Parathyroid adenoma (tissue), 2 donors: ENCODE measurements around the gene ANO9.
"Not testable (repeated sequence)": the region's sequence is repeated elsewhere in the genome, so short reads cannot be mapped to it uniquely, and the experiment has no call there.

Experiments used
- H2AFZ ChIP-seq: fragments of 300-600 bp; sonication (generic); one replicate; pipeline ENCODE4 v1.7.0; 2017; ENCODE audit warnings: antibody characterized with exemption, mild to moderate bottlenecking
- H3K27ac ChIP-seq: fragments of 300-600 bp; sonication (generic); one replicate; pipeline ENCODE4 v1.7.0; 2017
- H3K27me3 ChIP-seq: fragments of 300-600 bp; sonication (generic); one replicate; pipeline ENCODE4 v1.7.0; 2017; ENCODE audit warnings: low read length; ENCODE audit not compliant: control insufficient read depth, insufficient read depth
- H3K36me3 ChIP-seq: fragments of 300-600 bp; sonication (generic); one replicate; pipeline ENCODE4 v1.7.0; 2017; ENCODE audit warnings: low read length; ENCODE audit not compliant: control insufficient read depth, insufficient read depth
- H3K4me1 ChIP-seq: fragments of 300-600 bp; sonication (generic); one replicate; pipeline ENCODE4 v1.7.0; 2017; ENCODE audit warnings: control low read depth
- H3K4me2 ChIP-seq: fragments of 300-600 bp; sonication (generic); one replicate; pipeline ENCODE4 v1.7.0; 2017; ENCODE audit warnings: low read length
- H3K4me3 ChIP-seq: fragments of 300-600 bp; sonication (generic); one replicate; pipeline ENCODE4 v1.7.0; 2017; ENCODE audit warnings: low read depth, low read length
- H3K79me2 ChIP-seq: fragments of 300-600 bp; sonication (generic); one replicate; pipeline ENCODE4 v1.7.0; 2017; ENCODE audit warnings: control low read depth
- H3K9ac ChIP-seq: fragments of 300-600 bp; sonication (generic); one replicate; pipeline ENCODE4 v1.7.0; 2017; ENCODE audit warnings: mild to moderate bottlenecking
- H3K9me3 ChIP-seq: fragments of 300-600 bp; sonication (generic); one replicate; pipeline ENCODE4 v1.7.0; 2017; ENCODE audit warnings: low read length; ENCODE audit not compliant: control insufficient read depth
- TF ChIP-seq, protein P1 (sequence below): fragments of 300-600 bp; sonication (generic); IDR thresholded peaks from one replicate; pipeline ENCODE4 v1.7.0; 2017; ENCODE audit warnings: antibody characterized with exemption, mild to moderate bottlenecking
- donor health status: primary hyperparathyroidism.

The ANO9 gene

GRCh38 chr11:403761-404431 lies 37.9 kb downstream of the ANO9 start:
- no peaks in the 10 kb centered on the region for H3K27me3 ChIP-seq
- H3K27ac ChIP-seq, result no peak overlapping the region
- H3K4me1 ChIP-seq, result no peaks in the 10 kb centered on the region
- no peaks in the 10 kb centered on the region for H3K36me3 ChIP-seq
- TF ChIP-seq, protein P1, sequence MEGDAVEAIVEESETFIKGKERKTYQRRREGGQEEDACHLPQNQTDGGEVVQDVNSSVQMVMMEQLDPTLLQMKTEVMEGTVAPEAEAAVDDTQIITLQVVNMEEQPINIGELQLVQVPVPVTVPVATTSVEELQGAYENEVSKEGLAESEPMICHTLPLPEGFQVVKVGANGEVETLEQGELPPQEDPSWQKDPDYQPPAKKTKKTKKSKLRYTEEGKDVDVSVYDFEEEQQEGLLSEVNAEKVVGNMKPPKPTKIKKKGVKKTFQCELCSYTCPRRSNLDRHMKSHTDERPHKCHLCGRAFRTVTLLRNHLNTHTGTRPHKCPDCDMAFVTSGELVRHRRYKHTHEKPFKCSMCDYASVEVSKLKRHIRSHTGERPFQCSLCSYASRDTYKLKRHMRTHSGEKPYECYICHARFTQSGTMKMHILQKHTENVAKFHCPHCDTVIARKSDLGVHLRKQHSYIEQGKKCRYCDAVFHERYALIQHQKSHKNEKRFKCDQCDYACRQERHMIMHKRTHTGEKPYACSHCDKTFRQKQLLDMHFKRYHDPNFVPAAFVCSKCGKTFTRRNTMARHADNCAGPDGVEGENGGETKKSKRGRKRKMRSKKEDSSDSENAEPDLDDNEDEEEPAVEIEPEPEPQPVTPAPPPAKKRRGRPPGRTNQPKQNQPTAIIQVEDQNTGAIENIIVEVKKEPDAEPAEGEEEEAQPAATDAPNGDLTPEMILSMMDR, result no peak
- no peak overlapping the region for H3K4me2 ChIP-seq
- no peak overlapping the region for H3K9ac ChIP-seq
- H3K9me3 ChIP-seq, result no peaks in the 10 kb centered on the region
- no peak overlapping the region for H2AFZ ChIP-seq
- H3K79me2 ChIP-seq, result no peaks in the 10 kb centered on the region
- no peak overlapping the region for H3K4me3 ChIP-seq

- no peaks in the 10 kb centered on the region for H3K36me3 ChIP-seq
- H3K4me3 ChIP-seq, result no peak overlapping the region
- no peaks in the 10 kb centered on the region for H3K4me1 ChIP-seq
- H2AFZ ChIP-seq, result no peak overlapping the region
- H3K27me3 ChIP-seq, result no peaks in the 10 kb centered on the region
- H3K27ac ChIP-seq, result no peak overlapping the region
- no peak overlapping the region for H3K9ac ChIP-seq
- H3K9me3 ChIP-seq, result no peaks in the 10 kb centered on the region
- H3K4me2 ChIP-seq, result no peak overlapping the region
- TF ChIP-seq, protein P1, result no peak
- no peaks in the 10 kb centered on the region for H3K79me2 ChIP-seq
Observed at GRCh38 chr11:403021-403760, 38.6 kb downstream of the ANO9 start.

DNA sequence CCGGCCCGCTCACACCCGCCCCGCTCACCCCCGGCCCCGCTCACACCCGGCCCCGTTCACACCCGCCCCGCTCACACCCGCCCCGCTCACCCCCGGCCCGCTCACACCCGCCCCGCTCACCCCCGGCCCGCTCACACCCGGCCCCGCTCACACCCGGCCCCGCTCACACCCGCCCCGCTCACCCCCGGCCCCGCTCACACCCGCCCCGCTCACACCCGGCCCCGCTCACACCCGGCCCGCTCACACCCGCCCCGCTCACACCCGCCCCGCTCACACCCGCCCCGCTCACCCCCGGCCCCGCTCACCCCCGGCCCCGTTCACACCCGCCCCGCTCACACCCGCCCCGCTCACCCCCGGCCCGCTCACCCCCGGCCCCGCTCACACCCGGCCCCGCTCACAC lies 40.6 kb downstream of the ANO9 start:
- H2AFZ ChIP-seq, H3K27ac ChIP-seq, H3K9me3 ChIP-seq, H3K4me1 ChIP-seq, H3K9ac ChIP-seq, H3K36me3 ChIP-seq, H3K4me2 ChIP-seq, H3K79me2 ChIP-seq, H3K27me3 ChIP-seq, H3K4me3 ChIP-seq: not testable (repeated sequence)

DNA sequence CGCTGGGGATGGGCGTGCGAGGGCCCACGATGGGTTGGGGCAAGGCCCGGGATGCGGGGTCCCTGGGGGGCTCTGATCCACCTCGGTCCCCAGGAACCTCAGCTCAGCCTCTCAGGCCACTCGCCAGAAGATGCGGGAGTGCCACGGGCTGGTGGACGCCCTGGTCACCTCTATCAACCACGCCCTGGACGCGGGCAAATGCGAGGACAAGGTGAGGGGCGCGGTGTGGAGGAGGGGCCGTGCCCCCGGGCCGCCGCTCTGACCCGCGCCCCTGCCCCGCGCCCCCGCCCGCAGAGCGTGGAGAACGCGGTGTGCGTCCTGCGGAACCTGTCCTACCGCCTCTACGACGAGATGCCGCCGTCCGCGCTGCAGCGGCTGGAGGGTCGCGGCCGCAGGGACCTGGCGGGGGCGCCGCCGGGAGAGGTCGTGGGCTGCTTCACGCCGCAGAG lies 41.5 kb downstream of the ANO9 start:
- Histone ChIP-seq H3K9me3 (no peaks in the 10 kb centered on the region), H3K4me1 (no peaks in the 10 kb centered on the region), H3K27me3 (no peaks in the 10 kb centered on the region), H3K4me2 (no peak overlapping the region), H3K79me2 (no peaks in the 10 kb centered on the region), H3K9ac (no peak overlapping the region), H3K27ac (no peak overlapping the region), H3K4me3 (no peak overlapping the region), H2AFZ (no peak overlapping the region), H3K36me3 (no peaks in the 10 kb centered on the region)
- TF ChIP-seq, protein P1, result no peak

- no peak overlapping the region for H2AFZ ChIP-seq
- no peaks in the 10 kb centered on the region for H3K36me3 ChIP-seq
- no peaks in the 10 kb centered on the region for H3K27me3 ChIP-seq
- H3K4me3 ChIP-seq, result no peak overlapping the region
- TF ChIP-seq, protein P1, result no peak
- no peaks in the 10 kb centered on the region for H3K79me2 ChIP-seq
- H3K4me2 ChIP-seq, result no peak overlapping the region
- no peak overlapping the region for H3K27ac ChIP-seq
- H3K9me3 ChIP-seq, result no peaks in the 10 kb centered on the region
- H3K4me1 ChIP-seq, result no peaks in the 10 kb centered on the region
- no peak overlapping the region for H3K9ac ChIP-seq
Observed at GRCh38 chr11:399731-400211, 42.0 kb downstream of the ANO9 start.
